Stimulated activated CD4-positive, alpha-beta T cell treated with anti-CD3 and anti-CD28 coated beads, Interleukin-15, amount 100 ng/mL, for 24 hours (primary cell): ENCODE data around the gene CCDC60.
"Not testable (repeated sequence)": the region's sequence is repeated elsewhere in the genome, so short reads cannot be mapped to it uniquely, and the experiment has no call there.

Source experiments
- DNase-seq: peaks from one replicate; pipeline ENCODE4 v3.0.0-alpha.2; 2020

Gene CCDC60

GRCh38 chr12:119338593-119339363 lies 4.2 kb downstream of the CCDC60 start:
- no peak for DNase-seq

- DNase-seq: no peak
These were observed 6.0 kb downstream of the CCDC60 start for GRCh38 chr12:119340578-119340977.

- DNase-seq: no peak
These were observed 6.5 kb downstream of the CCDC60 start for GRCh38 chr12:119341020-119341419.

- DNase-seq: no peak
These were observed 7.5 kb downstream of the CCDC60 start for GRCh38 chr12:119341988-119342387.

GRCh38 chr12:119343130-119343529 lies 8.6 kb downstream of the CCDC60 start:
- DNase-seq: no peak

- no peak for DNase-seq
These were observed 19.6 kb downstream of the CCDC60 start for GRCh38 chr12:119354172-119354571.

- not testable (repeated sequence) for DNase-seq
These were observed 25.8 kb downstream of the CCDC60 start for GRCh38 chr12:119360366-119360765.

- no peak for DNase-seq
These were observed 28.5 kb downstream of the CCDC60 start for GRCh38 chr12:119363037-119363436.

- DNase-seq: no peak
These were observed 29.0 kb downstream of the CCDC60 start for GRCh38 chr12:119363490-119363889.

- DNase-seq: no peak
These were observed 30.9 kb downstream of the CCDC60 start for GRCh38 chr12:119365451-119365850.

GRCh38 chr12:119366007-119366406 lies 31.5 kb downstream of the CCDC60 start:
- no peak for DNase-seq

GRCh38 chr12:119369161-119369560 lies 34.6 kb downstream of the CCDC60 start:
- no peak for DNase-seq

GRCh38 chr12:119369907-119370546 lies 35.5 kb downstream of the CCDC60 start:
- DNase-seq: no peak

- no peak for DNase-seq
These were observed 38.0 kb downstream of the CCDC60 start for GRCh38 chr12:119372540-119372939.

- DNase-seq: no peak
These were observed 38.5 kb downstream of the CCDC60 start for GRCh38 chr12:119373001-119373400.

GRCh38 chr12:119373666-119374065 lies 39.1 kb downstream of the CCDC60 start:
- no peak for DNase-seq

GRCh38 chr12:119374635-119375034 lies 40.1 kb downstream of the CCDC60 start:
- no peak for DNase-seq

GRCh38 chr12:119375075-119375882 lies 40.8 kb downstream of the CCDC60 start:
- DNase-seq: no peak

- DNase-seq: no peak
These were observed 41.3 kb downstream of the CCDC60 start for GRCh38 chr12:119375883-119376190.

GRCh38 chr12:119378903-119379302 lies 44.4 kb downstream of the CCDC60 start:
- DNase-seq: no peak

GRCh38 chr12:119381471-119382235 lies 47.1 kb downstream of the CCDC60 start:
- no peak for DNase-seq

GRCh38 chr12:119383206-119383605 lies 48.7 kb downstream of the CCDC60 start:
- DNase-seq: no peak

GRCh38 chr12:119384340-119384739 lies 49.8 kb downstream of the CCDC60 start:
- no peak for DNase-seq
